Measurements from ENCODE around the gene CDC42BPB. TPM values are rescaled to one million over a fixed set of nuclear protein-coding genes. Genes with fewer than 3 reads are reported as not detected.

Gene CDC42BPB
- total RNA-seq, 1 donor from 2014 or later: 105 TPM

- H3K4me1 ChIP-seq: peaks cover 35% of the 10 kb centered on the region
- no peaks in the 10 kb centered on the region for H3K36me3 ChIP-seq
- no peak overlapping the region for H3K4me3 ChIP-seq
- peaks cover 25% of the 10 kb centered on the region for H3K27me3 ChIP-seq
- intact Hi-C loops (cut with DNase I): loop anchor here (5.0 kb wide), 1 partner anchor 86 kb away; no protein-coding TSS in a partner anchor
- no peaks in the 10 kb centered on the region for H3K9me3 ChIP-seq
- H3K27ac ChIP-seq: no peak overlapping the region
- DNase-seq (ENCODE audit: extremely low spot score in 2 of 2): no peak
- TF ChIP-seq POLR2A (IDR thresholded peaks at IDR 0.05): no peak
- no peak for TF ChIP-seq POLR2AphosphoS5 (IDR thresholded peaks at IDR 0.05; ENCODE audit: insufficient read depth in 1 of 2, low read depth in 1 of 2)
- no peak for TF ChIP-seq CTCF (IDR thresholded peaks at IDR 0.05)
Observed at GRCh38 chr14:103101257-103101962, 44.1 kb upstream of the CDC42BPB start.

GRCh38 chr14:103100281-103101121 lies 43.2 kb upstream of the CDC42BPB start:
- DNase-seq (ENCODE audit: extremely low spot score in 2 of 2): no peak
- TF ChIP-seq POLR2A (IDR thresholded peaks at IDR 0.05) (no peak), POLR2AphosphoS5 (IDR thresholded peaks at IDR 0.05; ENCODE audit: insufficient read depth in 1 of 2, low read depth in 1 of 2) (no peak), CTCF (IDR thresholded peaks at IDR 0.05) (no peak)
- no peaks in the 10 kb centered on the region for H3K9me3 ChIP-seq
- H3K36me3 ChIP-seq: no peaks in the 10 kb centered on the region
- no peak overlapping the region for H3K4me3 ChIP-seq
- intact Hi-C loops (cut with DNase I): loop anchor here (5.0 kb wide), 1 partner anchor 87 kb away; no protein-coding TSS in a partner anchor
- H3K27me3 ChIP-seq: peaks cover 25% of the 10 kb centered on the region
- H3K27ac ChIP-seq: no peak overlapping the region
- peaks cover 35% of the 10 kb centered on the region for H3K4me1 ChIP-seq

GRCh38 chr14:103099733-103100280 lies 42.5 kb upstream of the CDC42BPB start:
- DNase-seq (ENCODE audit: extremely low spot score in 2 of 2): no peak
- H3K9me3 ChIP-seq: no peaks in the 10 kb centered on the region
- peaks cover 22% of the 10 kb centered on the region for H3K27me3 ChIP-seq

GRCh38 chr14:103099081-103099732 lies 41.9 kb upstream of the CDC42BPB start:
- no peaks in the 10 kb centered on the region for H3K36me3 ChIP-seq
- no peaks in the 10 kb centered on the region for H3K9me3 ChIP-seq
- H3K27me3 ChIP-seq: peaks cover 16% of the 10 kb centered on the region
- no peak overlapping the region for H3K4me3 ChIP-seq
- H3K4me1 ChIP-seq: peaks cover 30% of the 10 kb centered on the region
- DNase-seq (ENCODE audit: extremely low spot score in 2 of 2): no peak
- no peak overlapping the region for H3K27ac ChIP-seq
- TF ChIP-seq CTCF (IDR thresholded peaks at IDR 0.05) (no peak), POLR2AphosphoS5 (IDR thresholded peaks at IDR 0.05; ENCODE audit: insufficient read depth in 1 of 2, low read depth in 1 of 2) (no peak), POLR2A (IDR thresholded peaks at IDR 0.05) (no peak)
- intact Hi-C loops (cut with DNase I): no loop called here

More at GRCh38 chr14:103099733-103100280, 42.5 kb upstream of the CDC42BPB start:
- H3K36me3 ChIP-seq: no peaks in the 10 kb centered on the region
- TF ChIP-seq CTCF (IDR thresholded peaks at IDR 0.05): no peak
- no peak for TF ChIP-seq POLR2A (IDR thresholded peaks at IDR 0.05)
- TF ChIP-seq POLR2AphosphoS5 (IDR thresholded peaks at IDR 0.05; ENCODE audit: insufficient read depth in 1 of 2, low read depth in 1 of 2): no peak
- H3K4me3 ChIP-seq: no peak overlapping the region
- intact Hi-C loops (cut with DNase I): loop anchor here (5.0 kb wide), 1 partner anchor 87 kb away; no protein-coding TSS in a partner anchor
- H3K27ac ChIP-seq: no peak overlapping the region
- H3K4me1 ChIP-seq: peaks cover 30% of the 10 kb centered on the region

All from vagina (tissue), 2 donors.